Osteoblast (primary cell): Measurements from ENCODE around the gene SIRT1. TPM values are rescaled to one million over a fixed set of nuclear protein-coding genes. Genes with fewer than 3 reads are reported as not detected.

ENCODE experiments used
- DNase-seq: peaks from one replicate; pipeline ENCODE4 v3.0.0; 2011; ENCODE audit warnings: low spot score, mixed read lengths; ENCODE audit not compliant: insufficient read length; ENCODE audit errors: missing footprints
- H2AFZ ChIP-seq: 2 replicates; pipeline ENCODE4 v1.6.0; 2011; ENCODE audit warnings: mild to moderate bottlenecking, low read length
- H3K27ac ChIP-seq: 2 replicates; pipeline ENCODE4 v1.5.1; 2011; ENCODE audit warnings: mild to moderate bottlenecking, low read depth, low read length, moderate library complexity
- H3K27me3 ChIP-seq: 2 replicates; pipeline ENCODE4 v1.6.0; 2012; ENCODE audit warnings: mild to moderate bottlenecking, control low read depth, inconsistent platforms, low read length, moderate library complexity; ENCODE audit not compliant: insufficient read depth
- H3K36me3 ChIP-seq: 2 replicates; pipeline ENCODE4 v1.5.1; 2011; ENCODE audit warnings: mild to moderate bottlenecking, low read length, control low read depth, moderate library complexity; ENCODE audit not compliant: insufficient read depth
- H3K4me1 ChIP-seq: 2 replicates; pipeline ENCODE4 v1.5.1; 2011; ENCODE audit warnings: mild to moderate bottlenecking, low read length, control low read depth, moderate library complexity; ENCODE audit not compliant: insufficient read depth
- H3K4me2 ChIP-seq: 2 replicates; pipeline ENCODE4 v1.6.0; 2011; ENCODE audit warnings: mild to moderate bottlenecking, low read length; ENCODE audit not compliant: insufficient read depth
- H3K4me3 ChIP-seq: fragments of 200-600 bp; sonication (generic); 3 replicates; pipeline ENCODE4 v1.5.1; 2012; ENCODE audit warnings: mild to moderate bottlenecking, low read length, inconsistent platforms; ENCODE audit not compliant: insufficient read depth
- H3K79me2 ChIP-seq: 2 replicates; pipeline ENCODE4 v1.6.0; 2012; ENCODE audit warnings: mild to moderate bottlenecking, low read length, control low read depth, inconsistent platforms; ENCODE audit not compliant: insufficient read depth
- H3K9me3 ChIP-seq: 2 replicates; pipeline ENCODE4 v1.5.1; 2011; ENCODE audit warnings: low read depth, low read length, control low read depth
- H4K20me1 ChIP-seq: 2 replicates; pipeline ENCODE4 v1.6.0; 2012; ENCODE audit warnings: mild to moderate bottlenecking, low read length, control low read depth; ENCODE audit not compliant: insufficient read depth
- CTCF ChIP-seq: IDR thresholded peaks from 2 replicates; pipeline ENCODE4 v1.5.1; 2011; ENCODE audit warnings: mild to moderate bottlenecking, low read depth, low read length, moderate library complexity; ENCODE audit errors: extremely low read depth
- total RNA-seq: library from RNA; depleted of rRNA; stranded (reverse); fragments of >200 nt; gene quantifications from 2 replicates; pipeline ENCODE4 v1.2.3, GENCODE V29; 2012

Gene SIRT1
- total RNA-seq, 1 donor: 19.9 TPM

GRCh38 chr10:67903581-67903980, 19.1 kb downstream of the SIRT1 start:
- Histone ChIP-seq H3K4me1 (no peaks in the 10 kb centered on the region), H3K79me2 (peaks cover 48% of the 10 kb centered on the region), H3K36me3 (peaks cover 48% of the 10 kb centered on the region), H2AFZ (no peak overlapping the region), H3K27ac (no peak overlapping the region), H3K9me3 (no peaks in the 10 kb centered on the region), H3K4me3 (no peak overlapping the region), H3K4me2 (no peak overlapping the region), H3K27me3 (no peaks in the 10 kb centered on the region), H4K20me1 (no peaks in the 10 kb centered on the region)
- no peak for TF ChIP-seq CTCF
- DNase-seq: no peak

GRCh38 chr10:67912331-67912946, 28.0 kb downstream of the SIRT1 start:
- no peaks in the 10 kb centered on the region for H3K9me3 ChIP-seq
- peaks cover 10% of the 10 kb centered on the region for H3K4me1 ChIP-seq
- no peak for TF ChIP-seq CTCF
- DNase-seq: no peak
- no peak overlapping the region for H3K4me3 ChIP-seq
- H3K4me2 ChIP-seq: no peak overlapping the region
- H3K36me3 ChIP-seq: peaks cover 54% of the 10 kb centered on the region
- peaks cover 2% of the 10 kb centered on the region for H4K20me1 ChIP-seq
- H3K79me2 ChIP-seq: no peaks in the 10 kb centered on the region
- no peak overlapping the region for H2AFZ ChIP-seq
- H3K27ac ChIP-seq: peak overlapping the region; percentile 38
- no peaks in the 10 kb centered on the region for H3K27me3 ChIP-seq

GRCh38 chr10:67914777-67915340, 30.4 kb downstream of the SIRT1 start:
- H3K36me3 ChIP-seq: peaks cover 52% of the 10 kb centered on the region
- no peak for DNase-seq
- no peaks in the 10 kb centered on the region for H3K9me3 ChIP-seq
- peaks cover 6% of the 10 kb centered on the region for H4K20me1 ChIP-seq
- H3K27me3 ChIP-seq: no peaks in the 10 kb centered on the region
- no peak overlapping the region for H3K4me3 ChIP-seq
- H3K4me2 ChIP-seq: no peak overlapping the region
- H3K27ac ChIP-seq: no peak overlapping the region
- peaks cover 2% of the 10 kb centered on the region for H3K79me2 ChIP-seq
- no peak for TF ChIP-seq CTCF
- no peak overlapping the region for H2AFZ ChIP-seq
- H3K4me1 ChIP-seq: peaks cover 10% of the 10 kb centered on the region

GRCh38 chr10:67917169-67917568, 32.7 kb downstream of the SIRT1 start:
- Histone ChIP-seq H3K4me3 (no peak overlapping the region), H3K4me1 (peaks cover 7% of the 10 kb centered on the region), H2AFZ (no peak overlapping the region), H4K20me1 (peaks cover 6% of the 10 kb centered on the region), H3K4me2 (no peak overlapping the region), H3K27me3 (no peaks in the 10 kb centered on the region), H3K9me3 (no peaks in the 10 kb centered on the region), H3K79me2 (peaks cover 2% of the 10 kb centered on the region), H3K27ac (no peak overlapping the region), H3K36me3 (peaks cover 64% of the 10 kb centered on the region)
- no peak for TF ChIP-seq CTCF
- DNase-seq: no peak
